Measurements from ENCODE around the gene EHBP1.

The EHBP1 gene

GRCh38 chr2:62856228-62857040, 150.9 kb downstream of the EHBP1 start:
- H3K4me3 ChIP-seq (replicated peaks in 1 of 2; ENCODE audit: low read depth in 2 of 2, low read length in 2 of 2): no peak overlapping the region
- DNase-seq (ENCODE audit: low read depth in 2 of 2): no peak
- TF ChIP-seq, protein P1, sequence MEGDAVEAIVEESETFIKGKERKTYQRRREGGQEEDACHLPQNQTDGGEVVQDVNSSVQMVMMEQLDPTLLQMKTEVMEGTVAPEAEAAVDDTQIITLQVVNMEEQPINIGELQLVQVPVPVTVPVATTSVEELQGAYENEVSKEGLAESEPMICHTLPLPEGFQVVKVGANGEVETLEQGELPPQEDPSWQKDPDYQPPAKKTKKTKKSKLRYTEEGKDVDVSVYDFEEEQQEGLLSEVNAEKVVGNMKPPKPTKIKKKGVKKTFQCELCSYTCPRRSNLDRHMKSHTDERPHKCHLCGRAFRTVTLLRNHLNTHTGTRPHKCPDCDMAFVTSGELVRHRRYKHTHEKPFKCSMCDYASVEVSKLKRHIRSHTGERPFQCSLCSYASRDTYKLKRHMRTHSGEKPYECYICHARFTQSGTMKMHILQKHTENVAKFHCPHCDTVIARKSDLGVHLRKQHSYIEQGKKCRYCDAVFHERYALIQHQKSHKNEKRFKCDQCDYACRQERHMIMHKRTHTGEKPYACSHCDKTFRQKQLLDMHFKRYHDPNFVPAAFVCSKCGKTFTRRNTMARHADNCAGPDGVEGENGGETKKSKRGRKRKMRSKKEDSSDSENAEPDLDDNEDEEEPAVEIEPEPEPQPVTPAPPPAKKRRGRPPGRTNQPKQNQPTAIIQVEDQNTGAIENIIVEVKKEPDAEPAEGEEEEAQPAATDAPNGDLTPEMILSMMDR (IDR thresholded peaks at IDR 0.05; ENCODE audit: low read depth, low read length): no peak

- no peak overlapping the region for H3K4me3 ChIP-seq (replicated peaks in 1 of 2; ENCODE audit: low read depth in 2 of 2, low read length in 2 of 2)
- DNase-seq (ENCODE audit: low read depth in 2 of 2): no peak
- TF ChIP-seq, protein P1 (IDR thresholded peaks at IDR 0.05; ENCODE audit: low read depth, low read length): no peak
These were observed 151.8 kb downstream of the EHBP1 start for GRCh38 chr2:62857139-62857931.

GRCh38 chr2:62858231-62858832, 152.8 kb downstream of the EHBP1 start:
- TF ChIP-seq, protein P1 (IDR thresholded peaks at IDR 0.05; ENCODE audit: low read depth, low read length): no peak
- no peak for DNase-seq (ENCODE audit: low read depth in 2 of 2)

DNA sequence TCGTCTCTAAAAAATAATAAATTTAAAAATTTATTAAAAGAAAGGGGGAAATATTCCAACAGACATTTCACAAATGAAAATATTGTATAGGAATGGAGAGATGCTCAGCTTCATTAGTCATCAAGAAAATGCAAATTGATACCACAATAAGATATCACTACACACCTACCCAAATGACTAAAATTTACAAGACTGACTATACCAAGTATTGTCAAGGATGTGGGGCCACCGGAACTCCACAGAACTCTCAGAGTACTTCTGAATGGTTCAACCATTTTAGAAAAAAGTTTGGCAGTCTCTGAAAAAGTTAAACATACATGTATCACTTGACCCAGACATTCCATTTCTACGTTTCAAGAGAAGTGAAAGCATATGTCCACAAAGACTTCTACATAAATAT, 163.4 kb downstream of the EHBP1 start:
- TF ChIP-seq, protein P1 (IDR thresholded peaks at IDR 0.05; ENCODE audit: low read depth, low read length): no peak
- H3K4me3 ChIP-seq (replicated peaks in 1 of 2; ENCODE audit: low read depth in 2 of 2, low read length in 2 of 2): no peak overlapping the region
- DNase-seq (ENCODE audit: low read depth in 2 of 2): no peak

More at GRCh38 chr2:62858231-62858832, 152.8 kb downstream of the EHBP1 start:
- no peak overlapping the region for H3K4me3 ChIP-seq (replicated peaks in 1 of 2; ENCODE audit: low read depth in 2 of 2, low read length in 2 of 2)

- DNase-seq (ENCODE audit: low read depth in 2 of 2): no peak
- TF ChIP-seq, protein P1 (IDR thresholded peaks at IDR 0.05; ENCODE audit: low read depth, low read length): no peak
- no peak overlapping the region for H3K4me3 ChIP-seq (replicated peaks in 1 of 2; ENCODE audit: low read depth in 2 of 2, low read length in 2 of 2)
These were observed 165.5 kb downstream of the EHBP1 start for GRCh38 chr2:62870966-62871365.

DNA sequence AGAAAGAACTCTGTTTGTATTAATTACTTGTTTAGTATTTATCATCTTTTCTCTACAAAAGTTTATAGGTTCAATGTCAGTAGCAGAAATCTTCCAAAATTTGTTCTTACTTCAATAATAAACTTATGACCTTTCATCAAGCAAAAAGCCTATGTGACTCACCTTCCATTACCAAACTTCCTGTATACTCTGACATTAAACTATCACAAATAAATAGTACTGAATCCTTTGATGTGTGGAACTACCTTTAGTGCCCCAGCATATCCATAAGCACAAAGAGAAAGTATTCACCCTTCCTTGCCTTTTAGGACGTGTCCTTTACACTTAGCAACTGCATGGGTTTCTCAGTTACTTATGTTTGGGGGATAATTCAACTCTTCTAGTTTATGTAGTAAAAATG, 166.0 kb downstream of the EHBP1 start:
- DNase-seq (ENCODE audit: low read depth in 2 of 2): peak in 1 of 2 donors; percentile 13
- TF ChIP-seq, protein P1 (IDR thresholded peaks at IDR 0.05; ENCODE audit: low read depth, low read length): no peak
- H3K4me3 ChIP-seq (replicated peaks in 1 of 2; ENCODE audit: low read depth in 2 of 2, low read length in 2 of 2): no peak overlapping the region

Measured in cardiac fibroblast (primary cell).